ENCODE measurements around the gene BCL11A.

GRCh38 chr2:60447943-60448342 lies 105.5 kb downstream of the BCL11A start:
- no peak for TF ChIP-seq CTCF (IDR thresholded peaks at IDR 0.05)
- TF ChIP-seq POLR2AphosphoS5 (IDR thresholded peaks at IDR 0.05) = no peak
- TF ChIP-seq EP300 (IDR thresholded peaks at IDR 0.05) = no peak
- no peak for TF ChIP-seq POLR2A (IDR thresholded peaks at IDR 0.05)
